GM12878 (cell line): ENCODE results near the gene RAC3. TPM values are rescaled to one million over a fixed set of nuclear protein-coding genes. Genes with fewer than 3 reads are reported as not detected.

Experiments used
- ATAC-seq: fragments of 200-7000 bp; cut with Tn5 transposase; 3 replicates; pipeline ENCODE4 v1.9.1; 2020; ENCODE audit warnings: mild to moderate bottlenecking, moderate library complexity
- BruUV-seq: library from RNA; stranded (reverse); fragments of 400-500 nt; replicated peaks from 2 replicates; lab custom pipeline; 2021; lab: Mats Ljungman, UMichigan
- CTCF ChIA-PET: fragments of 300-600 bp; sonication (Branson Sonifier 250); formaldehyde crosslinking; extraction: SDS; loops from one replicate; lab custom pipeline; 2021; ENCODE audit warnings: inconsistent platforms; lab: Yijun Ruan, JAX
- POLR2A ChIA-PET: fragments of 350-600 bp; formaldehyde crosslinking; extraction: SDS; loops from one replicate; lab custom pipeline; 2021; ENCODE audit warnings: inconsistent platforms; lab: Charles Lee
- RAD21 ChIA-PET: fragments of 300-600 bp; sonication (Branson Sonifier 250); formaldehyde crosslinking; loops from one replicate; lab custom pipeline; 2023; ENCODE audit warnings: antibody characterized with exemption; ENCODE audit not compliant: unreplicated experiment; lab: Charles Lee
- SMC1A ChIA-PET: fragments of 300-600 bp; sonication (Branson Sonifier 250); formaldehyde crosslinking; loops from one replicate; lab custom pipeline; 2023; ENCODE audit not compliant: unreplicated experiment, uncharacterized antibody; lab: Charles Lee
- DNase-seq: peaks from one replicate; pipeline ENCODE4 v3.0.0-alpha.2; 2011; ENCODE audit warnings: low read depth, low spot score
- FAIRE-seq: peaks from 3 replicates; lab custom pipeline; 2011; peaks lifted over from hg19 to GRCh38; lab: Jason Lieb, UNC
- H2AFZ ChIP-seq: 2 replicates; pipeline ENCODE4 v1.6.0; 2011; ENCODE audit warnings: low read depth, low read length, control low read depth; ENCODE audit not compliant: control insufficient read depth
- H3K27ac ChIP-seq: 2 replicates; pipeline ENCODE4 v1.5.1; 2011; ENCODE audit warnings: control low read depth; ENCODE audit not compliant: control insufficient read depth, insufficient read depth
- H3K27me3 ChIP-seq, 2 experiments: replicated peaks in 1 of 2; 2 replicates each; pipeline versions ENCODE4 v1.6.0 to v1.6.1; 2011; ENCODE audit warnings: low read length in 1 of 2; ENCODE audit not compliant: control insufficient read depth in 2 of 2, insufficient read depth in 2 of 2
- H3K36me3 ChIP-seq, 2 experiments: 2 replicates each; pipeline ENCODE4 v1.5.1; 2011; ENCODE audit warnings: low read length in 1 of 2; ENCODE audit not compliant: control insufficient read depth in 2 of 2, insufficient read depth in 2 of 2
- H3K4me1 ChIP-seq: 2 replicates; pipeline ENCODE4 v1.6.1; 2011; ENCODE audit warnings: mild to moderate bottlenecking, low read length, moderate library complexity, mixed read lengths; ENCODE audit not compliant: control insufficient read depth, insufficient read depth
- H3K4me2 ChIP-seq: 2 replicates; pipeline ENCODE4 v1.6.0; 2011; ENCODE audit warnings: control low read depth; ENCODE audit not compliant: control insufficient read depth, insufficient read depth
- H3K4me3 ChIP-seq: fragments of 200-600 bp; sonication (generic); 2 replicates; pipeline ENCODE4 v1.5.1; 2016
- H3K79me2 ChIP-seq: 2 replicates; pipeline ENCODE4 v1.6.0; 2011; ENCODE audit warnings: low read length; ENCODE audit not compliant: control insufficient read depth, insufficient read depth
- H3K9ac ChIP-seq: 2 replicates; pipeline ENCODE4 v1.8.0; 2011; ENCODE audit warnings: low read length, control low read depth, mixed read lengths; ENCODE audit not compliant: control insufficient read depth, insufficient read depth
- H3K9me3 ChIP-seq: replicated peaks from 3 replicates; pipeline ENCODE4 v1.5.1; 2011; ENCODE audit warnings: mild to moderate bottlenecking, low read length; ENCODE audit not compliant: control insufficient read depth, insufficient read depth
- H4K20me1 ChIP-seq: 2 replicates; pipeline ENCODE4 v1.6.0; 2011; ENCODE audit not compliant: control insufficient read depth, insufficient read depth
- BCL11A ChIP-seq: IDR thresholded peaks from 2 replicates; pipeline ENCODE4 v1.6.1; 2011; ENCODE audit warnings: low read depth, low read length
- BCL3 ChIP-seq: IDR thresholded peaks from 2 replicates; pipeline ENCODE4 v1.6.1; 2011; ENCODE audit warnings: borderline replicate concordance, low read depth, mild to moderate bottlenecking, moderate library complexity, low read length; ENCODE audit not compliant: insufficient read depth, poor library complexity, severe bottlenecking
- CTCF ChIP-seq, 3 experiments: IDR thresholded peaks in 2 of 3; conservative IDR thresholded peaks in 1 of 3; 2 replicates each; pipeline ENCODE4 v1.5.1; 2011; ENCODE audit warnings: low read depth in 3 of 3, low read length in 3 of 3, mild to moderate bottlenecking in 3 of 3, control low read depth in 2 of 3, moderate library complexity in 2 of 3, inconsistent platforms in 1 of 3, mixed read lengths in 1 of 3; ENCODE audit not compliant: control insufficient read depth in 2 of 3, insufficient read depth in 1 of 3; ENCODE audit errors: extremely low read depth in 1 of 3
- LARP7 ChIP-seq: fragments of 450-650 bp; IDR thresholded peaks from 2 replicates; pipeline ENCODE4 v1.6.1; 2017; ENCODE audit warnings: mild to moderate bottlenecking
- NR2C2 ChIP-seq: IDR thresholded peaks from 2 replicates; pipeline ENCODE4 v1.6.1; 2011; ENCODE audit warnings: borderline replicate concordance, low read depth; ENCODE audit not compliant: control insufficient read depth, insufficient read length
- RAD21 ChIP-seq: IDR thresholded peaks from 2 replicates; pipeline ENCODE4 v1.6.1; 2011; ENCODE audit warnings: mild to moderate bottlenecking, low read depth, low read length, moderate library complexity; ENCODE audit not compliant: insufficient read depth
- RAD51 ChIP-seq: fragments of 450-650 bp; IDR thresholded peaks from 2 replicates; pipeline ENCODE4 v1.6.1; 2016; ENCODE audit warnings: moderate library complexity, mild to moderate bottlenecking, inconsistent platforms
- RFX5 ChIP-seq: IDR thresholded peaks from 2 replicates; pipeline ENCODE4 v1.6.1; 2011; ENCODE audit warnings: low read depth, low read length, improper control_type of control experiment
- TBL1XR1 ChIP-seq: IDR thresholded peaks from 2 replicates; pipeline ENCODE4 v1.6.1; 2012; ENCODE audit warnings: low read depth, low read length, improper control_type of control experiment
- USF1 ChIP-seq: IDR thresholded peaks from 2 replicates; pipeline ENCODE4 v1.6.1; 2011; ENCODE audit warnings: borderline replicate concordance, low read depth, mild to moderate bottlenecking, moderate library complexity, mixed read lengths, low read length; ENCODE audit not compliant: insufficient read depth; ENCODE audit errors: extremely low read length
- ZNF217 ChIP-seq: fragments of 450-650 bp; IDR thresholded peaks from 2 replicates; pipeline ENCODE4 v1.6.1; 2017; ENCODE audit warnings: antibody characterized with exemption, mild to moderate bottlenecking
- ZNF622 ChIP-seq: fragments of 450-650 bp; IDR thresholded peaks from 2 replicates; pipeline ENCODE4 v1.6.1; 2017; ENCODE audit warnings: mild to moderate bottlenecking, inconsistent platforms
- WGBS: methylation state at CpG from one replicate; pipeline ENCODE4 v1.1.6; 2016; ENCODE audit warnings: low lambda C conversion rate; ENCODE audit not compliant: insufficient replicate concordance, insufficient coverage; ENCODE audit errors: missing lambda C conversion rate; 5-methylcytosine and 5-hydroxymethylcytosine counted together
- in situ Hi-C: fragments of 300-500 bp; cut with MboI; formaldehyde crosslinking; loops from 9 replicates; pipeline ENCODE4 v1.14.3; 2018; ENCODE audit warnings: mixed read lengths
- intact Hi-C: fragments of 100-400 bp; cut with micrococcal nuclease; formaldehyde crosslinking; loops from one replicate; pipeline ENCODE4 v1.14.2; 2022; ENCODE audit not compliant: unreplicated experiment
- polyA plus RNA-seq, 11 experiments: library from polyadenylated mRNA; depleted of rRNA in 4 of 11; unstranded in 6 of 11; stranded (reverse) in 5 of 11; fragments of >200 nt; fragmentation: Nextera tagmentation in 4 of 11; fragmentation: Illumina TruSeq in 1 of 11; extraction: Ambion mirVana in 4 of 11; extraction: Trizol in 1 of 11; gene quantifications; 1 replicate in 1 of 11; 2 replicates in 10 of 11; pipeline versions ENCODE4 v1.2.1 to v1.2.3, GENCODE V29; 2011 to 2016; ENCODE audit warnings: inconsistent platforms in 2 of 11, missing spikeins in 2 of 11, low read depth in 1 of 11
- total RNA-seq, 4 experiments: library from RNA; depleted of rRNA in 3 of 4; stranded (reverse); fragments of >200 nt in 3 of 4; fragmentation: Illumina TruSeq in 1 of 4; extraction: Trizol in 1 of 4; gene quantifications; 2 replicates each; pipeline versions ENCODE4 v1.2.1 to v1.2.3, GENCODE V29; 2013 to 2021
- TF ChIP-seq, protein P1 (sequence below): IDR thresholded peaks from 2 replicates; pipeline ENCODE4 v1.6.1; 2011; ENCODE audit warnings: mild to moderate bottlenecking, low read depth, low read length, moderate library complexity; ENCODE audit not compliant: insufficient replicate concordance
- TF ChIP-seq, protein P2 (sequence below): IDR thresholded peaks from 2 replicates; pipeline ENCODE4 v1.6.1; 2011; ENCODE audit warnings: low read depth, low read length, improper control_type of control experiment, borderline replicate concordance

The RAC3 gene
- total and polyA plus RNA-seq, 10 of the 15 experiments (the other 5 are each of a cell fraction or from before 2014, with no cell fraction given), result 0.11 to 32.9 (median 6.7) TPM

DNA sequence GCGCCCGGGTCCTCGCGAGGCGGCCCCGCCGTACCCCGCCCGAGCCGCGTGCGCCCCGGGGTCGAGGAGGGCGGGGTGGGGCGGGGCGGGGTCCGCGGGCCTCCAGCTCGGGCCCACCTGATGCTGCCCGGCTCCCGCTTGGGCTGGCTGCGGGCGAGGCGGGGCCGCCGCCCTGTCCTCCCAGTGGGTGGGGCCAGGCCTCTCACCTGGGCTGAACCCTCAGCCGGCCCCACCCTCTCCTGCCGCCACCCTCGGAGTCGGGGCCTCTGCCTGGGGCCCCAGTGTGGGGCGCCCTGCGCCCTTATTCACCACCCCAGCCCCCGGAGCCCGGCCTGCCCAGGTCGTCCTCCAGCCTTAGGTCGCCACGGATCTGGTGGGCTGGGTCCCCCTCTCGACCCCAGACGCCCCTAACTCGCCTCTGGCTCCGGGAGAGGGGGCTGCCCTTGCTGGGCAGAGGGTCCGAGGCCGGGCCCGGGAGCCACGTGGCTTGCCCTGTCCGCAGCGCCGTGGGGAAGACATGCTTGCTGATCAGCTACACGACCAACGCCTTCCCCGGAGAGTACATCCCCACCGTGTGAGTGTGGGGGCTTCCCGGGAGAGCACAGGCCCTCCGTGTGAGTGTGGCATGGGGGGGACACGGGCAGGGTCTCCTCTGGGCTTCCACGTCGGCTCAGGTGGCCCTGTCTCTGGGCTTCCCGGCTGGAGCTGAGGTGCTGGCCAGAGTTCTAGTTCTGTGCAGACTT lies 578 bp downstream of the RAC3 start:
- Histone ChIP-seq H3K79me2 (peaks cover 5% of the 10 kb centered on the region), H4K20me1 (no peaks in the 10 kb centered on the region), H3K4me1 (peaks cover 6% of the 10 kb centered on the region), H2AFZ (no peak overlapping the region), H3K9ac (no peak overlapping the region), H3K27ac (no peak overlapping the region), H3K4me2 (peak overlapping the region; percentile 61; the same call in 1 of the 2 replicates), H3K4me3 (0 out of 2 replicates have a peak overlapping the region, but pooled peaks have one; percentile 55), H3K27me3 (no peaks in the 10 kb centered on the region), H3K36me3 (no peaks in the 10 kb centered on the region; a peak in 2 of 4 replicates), H3K9me3 (no peaks in the 10 kb centered on the region)
- WGBS, result 29% methylated on average over 36 of the region's 59 CpGs
- no peak for TF ChIP-seq NR2C2
- TF ChIP-seq LARP7, result 0 out of 2 replicates have a peak, but pooled peaks have one; percentile 34
- no peak for TF ChIP-seq TBL1XR1
- no peak for TF ChIP-seq USF1
- TF ChIP-seq, protein P1, sequence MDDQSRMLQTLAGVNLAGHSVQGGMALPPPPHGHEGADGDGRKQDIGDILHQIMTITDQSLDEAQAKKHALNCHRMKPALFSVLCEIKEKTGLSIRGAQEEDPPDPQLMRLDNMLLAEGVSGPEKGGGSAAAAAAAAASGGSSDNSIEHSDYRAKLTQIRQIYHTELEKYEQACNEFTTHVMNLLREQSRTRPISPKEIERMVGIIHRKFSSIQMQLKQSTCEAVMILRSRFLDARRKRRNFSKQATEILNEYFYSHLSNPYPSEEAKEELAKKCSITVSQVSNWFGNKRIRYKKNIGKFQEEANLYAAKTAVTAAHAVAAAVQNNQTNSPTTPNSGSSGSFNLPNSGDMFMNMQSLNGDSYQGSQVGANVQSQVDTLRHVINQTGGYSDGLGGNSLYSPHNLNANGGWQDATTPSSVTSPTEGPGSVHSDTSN, result no peak
- no peak for TF ChIP-seq BCL3
- TF ChIP-seq CTCF (IDR thresholded peaks at IDR 0.05 in 2 of 3, conservative IDR thresholded peaks at IDR 0.05 in 1 of 3; ENCODE audit: control insufficient read depth in 2 of 3, extremely low read depth in 1 of 3, insufficient read depth in 1 of 3, low read depth in 3 of 3, low read length in 3 of 3), result 0 out of 6 replicates have a peak, but pooled peaks of 1 of the 3 experiments have one; percentile 2
- no peak for TF ChIP-seq ZNF622
- no peak for TF ChIP-seq RAD21
- TF ChIP-seq RFX5, result no peak
- TF ChIP-seq, protein P2, sequence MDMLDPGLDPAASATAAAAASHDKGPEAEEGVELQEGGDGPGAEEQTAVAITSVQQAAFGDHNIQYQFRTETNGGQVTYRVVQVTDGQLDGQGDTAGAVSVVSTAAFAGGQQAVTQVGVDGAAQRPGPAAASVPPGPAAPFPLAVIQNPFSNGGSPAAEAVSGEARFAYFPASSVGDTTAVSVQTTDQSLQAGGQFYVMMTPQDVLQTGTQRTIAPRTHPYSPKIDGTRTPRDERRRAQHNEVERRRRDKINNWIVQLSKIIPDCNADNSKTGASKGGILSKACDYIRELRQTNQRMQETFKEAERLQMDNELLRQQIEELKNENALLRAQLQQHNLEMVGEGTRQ, result no peak
- TF ChIP-seq RAD51, result no peak
- TF ChIP-seq ZNF217, result no peak
- no peak for TF ChIP-seq BCL11A
- ChIA-PET CTCF (interaction anchor here (1.5 kb wide), 1 partner anchor 269 kb away, joined by 3 read pairs; no protein-coding TSS in a partner anchor), SMC1A (no interaction called here), POLR2A (no interaction called here), RAD21 (interaction anchor here (0.6 to 1.6 kb wide), 2 partner anchors 44 to 72 kb away, joined by 3 to 5 read pairs; no protein-coding TSS in a partner anchor)
- ATAC-seq (peak; percentile 57), FAIRE-seq (no peak), DNase-seq (no peak)
- in situ Hi-C loops, result no loop called here
- BruUV-seq, result no TSS peak
- intact Hi-C loops, result no loop called here
